ENCODE data around the gene VWDE.
"Not testable (repeated sequence)": the region's sequence is repeated elsewhere in the genome, so short reads cannot be mapped to it uniquely, and the experiment has no call there.

The VWDE gene

GRCh38 chr7:12401538-12402364 is 1.9 kb downstream of the VWDE start:
- no peak for DNase-seq (ENCODE audit: low read depth in 2 of 2)

- DNase-seq (ENCODE audit: low read depth in 2 of 2): no peak
These were observed 5.5 kb downstream of the VWDE start for GRCh38 chr7:12398186-12398585.

- no peak for DNase-seq (ENCODE audit: low read depth in 2 of 2)
These were observed 6.0 kb downstream of the VWDE start for GRCh38 chr7:12397671-12398070.

- not testable (repeated sequence) for DNase-seq (ENCODE audit: low read depth in 2 of 2)
These were observed 7.0 kb downstream of the VWDE start for GRCh38 chr7:12396670-12397069.

GRCh38 chr7:12391922-12392615 is 11.6 kb downstream of the VWDE start:
- DNase-seq (ENCODE audit: low read depth in 2 of 2): no peak

- peak in 1 of 2 experiments; percentile 2 for DNase-seq (ENCODE audit: low read depth in 2 of 2)
These were observed 14.5 kb downstream of the VWDE start for GRCh38 chr7:12389089-12389700.

- no peak for DNase-seq (ENCODE audit: low read depth in 2 of 2)
These were observed 17.3 kb downstream of the VWDE start for GRCh38 chr7:12386313-12386740.

- DNase-seq (ENCODE audit: low read depth in 2 of 2): no peak
These were observed 18.3 kb downstream of the VWDE start for GRCh38 chr7:12385364-12385786.

- no peak for DNase-seq (ENCODE audit: low read depth in 2 of 2)
These were observed 20.3 kb downstream of the VWDE start for GRCh38 chr7:12383377-12383776.

- DNase-seq (ENCODE audit: low read depth in 2 of 2): no peak
These were observed 25.3 kb downstream of the VWDE start for GRCh38 chr7:12378389-12378788.

- DNase-seq (ENCODE audit: low read depth in 2 of 2): no peak
These were observed 26.3 kb downstream of the VWDE start for GRCh38 chr7:12377406-12377805.

GRCh38 chr7:12373580-12374263 is 29.9 kb downstream of the VWDE start:
- no peak for DNase-seq (ENCODE audit: low read depth in 2 of 2)

- no peak for DNase-seq (ENCODE audit: low read depth in 2 of 2)
These were observed 33.4 kb downstream of the VWDE start for GRCh38 chr7:12370249-12370648.

- no peak for DNase-seq (ENCODE audit: low read depth in 2 of 2)
These were observed 33.9 kb downstream of the VWDE start for GRCh38 chr7:12369756-12370155.

GRCh38 chr7:12369072-12369471 is 34.6 kb downstream of the VWDE start:
- no peak for DNase-seq (ENCODE audit: low read depth in 2 of 2)

- DNase-seq (ENCODE audit: low read depth in 2 of 2): no peak
These were observed 42.7 kb downstream of the VWDE start for GRCh38 chr7:12360948-12361347.

- DNase-seq (ENCODE audit: low read depth in 2 of 2): no peak
These were observed 45.0 kb downstream of the VWDE start for GRCh38 chr7:12358694-12359093.

- no peak for DNase-seq (ENCODE audit: low read depth in 2 of 2)
These were observed 46.2 kb downstream of the VWDE start for GRCh38 chr7:12357508-12357907.

GRCh38 chr7:12351843-12352242 is 51.8 kb downstream of the VWDE start:
- DNase-seq (ENCODE audit: low read depth in 2 of 2): no peak

GRCh38 chr7:12350971-12351370 is 52.7 kb downstream of the VWDE start:
- DNase-seq (ENCODE audit: low read depth in 2 of 2): no peak

- DNase-seq (ENCODE audit: low read depth in 2 of 2): no peak
These were observed 66.6 kb downstream of the VWDE start for GRCh38 chr7:12337095-12337494.
